ENCODE results near the gene ASAP2. TPM values are rescaled to one million over a fixed set of nuclear protein-coding genes. Genes with fewer than 3 reads are reported as not detected.

ASAP2 gene
- total RNA-seq, 1 donor from 2014 or later, result 45.6 TPM

GRCh38 chr2:9325428-9325827, 118.8 kb downstream of the ASAP2 start:
- Mint-ChIP-seq H3K4me1 (ENCODE audit: unreplicated experiment) (peaks cover 18% of the 10 kb centered on the region), H3K4me3 (no peak overlapping the region), H3K9me3 (no peaks in the 10 kb centered on the region), H3K27ac (no peak overlapping the region), H3K36me3 (peaks cover 33% of the 10 kb centered on the region), H3K27me3 (no peaks in the 10 kb centered on the region)
- no peak for TF ChIP-seq CTCF (conservative IDR thresholded peaks at IDR 0.05)
- no peak for DNase-seq (ENCODE audit: extremely low spot score, unreplicated experiment)

DNA sequence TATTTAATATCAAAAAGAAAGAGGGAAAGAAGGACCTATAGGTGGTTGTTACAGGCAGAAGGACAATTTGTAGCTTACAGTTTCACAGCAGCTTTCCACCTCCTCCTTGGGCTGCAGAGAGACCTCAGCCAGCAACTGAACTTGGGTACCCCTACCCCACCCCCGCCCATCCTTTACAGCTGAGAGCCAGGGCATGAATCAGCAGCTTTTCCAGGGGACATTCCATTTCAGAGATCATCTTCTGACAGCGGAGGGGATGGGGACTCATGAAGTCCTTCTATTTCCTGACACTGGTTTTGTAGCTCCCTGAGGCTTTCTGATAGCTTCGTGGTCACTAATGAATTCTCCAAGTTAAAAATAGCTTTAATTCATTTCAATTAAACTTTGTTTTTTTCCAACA, 120.4 kb downstream of the ASAP2 start:
- no peak for DNase-seq (ENCODE audit: extremely low spot score, unreplicated experiment)
- peaks cover 38% of the 10 kb centered on the region for H3K36me3 Mint-ChIP-seq
- no peak for TF ChIP-seq CTCF (conservative IDR thresholded peaks at IDR 0.05)
- H3K27me3 Mint-ChIP-seq, result no peaks in the 10 kb centered on the region
- H3K4me1 Mint-ChIP-seq (ENCODE audit: unreplicated experiment), result peaks cover 19% of the 10 kb centered on the region
- H3K27ac Mint-ChIP-seq, result no peak overlapping the region
- no peaks in the 10 kb centered on the region for H3K9me3 Mint-ChIP-seq
- no peak overlapping the region for H3K4me3 Mint-ChIP-seq

GRCh38 chr2:9327873-9328352, 121.3 kb downstream of the ASAP2 start:
- Mint-ChIP-seq H3K4me3 (no peak overlapping the region), H3K27ac (no peak overlapping the region), H3K36me3 (peaks cover 36% of the 10 kb centered on the region), H3K9me3 (no peaks in the 10 kb centered on the region), H3K4me1 (ENCODE audit: unreplicated experiment) (peaks cover 28% of the 10 kb centered on the region), H3K27me3 (no peaks in the 10 kb centered on the region)
- no peak for DNase-seq (ENCODE audit: extremely low spot score, unreplicated experiment)
- no peak for TF ChIP-seq CTCF (conservative IDR thresholded peaks at IDR 0.05)

GRCh38 chr2:9328931-9329330, 122.3 kb downstream of the ASAP2 start:
- H3K27me3 Mint-ChIP-seq, result no peaks in the 10 kb centered on the region
- no peak for TF ChIP-seq CTCF (conservative IDR thresholded peaks at IDR 0.05)
- no peak overlapping the region for H3K4me3 Mint-ChIP-seq
- DNase-seq (ENCODE audit: extremely low spot score, unreplicated experiment), result no peak
- no peak overlapping the region for H3K27ac Mint-ChIP-seq
- H3K36me3 Mint-ChIP-seq, result peaks cover 38% of the 10 kb centered on the region
- H3K9me3 Mint-ChIP-seq, result no peaks in the 10 kb centered on the region
- H3K4me1 Mint-ChIP-seq (ENCODE audit: unreplicated experiment), result peaks cover 36% of the 10 kb centered on the region

GRCh38 chr2:9329497-9329896, 122.9 kb downstream of the ASAP2 start:
- H3K36me3 Mint-ChIP-seq, result peaks cover 36% of the 10 kb centered on the region
- peaks cover 40% of the 10 kb centered on the region for H3K4me1 Mint-ChIP-seq (ENCODE audit: unreplicated experiment)
- H3K9me3 Mint-ChIP-seq, result no peaks in the 10 kb centered on the region
- peak overlapping the region; percentile 28 for H3K27ac Mint-ChIP-seq
- no peak for TF ChIP-seq CTCF (conservative IDR thresholded peaks at IDR 0.05)
- H3K27me3 Mint-ChIP-seq, result no peaks in the 10 kb centered on the region
- DNase-seq (ENCODE audit: extremely low spot score, unreplicated experiment), result no peak
- no peak overlapping the region for H3K4me3 Mint-ChIP-seq

Measured in type B pancreatic cell (in vitro differentiated cells).